Skin epidermis (tissue), 12 donors: ENCODE data around the gene POLR1C.
"Not testable (repeated sequence)": the region's sequence is repeated elsewhere in the genome, so short reads cannot be mapped to it uniquely, and the experiment has no call there.

Experiments
- H3K27ac ChIP-seq, 21 experiments: fragments of 200-600 bp; sonication (generic) in 11 of 21; one replicate each; pipeline ENCODE4 v1.5.0; 2020; ENCODE audit warnings: mild to moderate bottlenecking in 3 of 21, inconsistent platforms in 2 of 21, moderate library complexity in 2 of 21
- H3K4me3 ChIP-seq, 7 experiments: fragments of 200-600 bp; sonication (generic) in 2 of 7; one replicate each; pipeline ENCODE4 v1.5.0; 2020; ENCODE audit warnings: inconsistent platforms in 2 of 7, mild to moderate bottlenecking in 2 of 7, moderate library complexity in 1 of 7

POLR1C gene, protein sequence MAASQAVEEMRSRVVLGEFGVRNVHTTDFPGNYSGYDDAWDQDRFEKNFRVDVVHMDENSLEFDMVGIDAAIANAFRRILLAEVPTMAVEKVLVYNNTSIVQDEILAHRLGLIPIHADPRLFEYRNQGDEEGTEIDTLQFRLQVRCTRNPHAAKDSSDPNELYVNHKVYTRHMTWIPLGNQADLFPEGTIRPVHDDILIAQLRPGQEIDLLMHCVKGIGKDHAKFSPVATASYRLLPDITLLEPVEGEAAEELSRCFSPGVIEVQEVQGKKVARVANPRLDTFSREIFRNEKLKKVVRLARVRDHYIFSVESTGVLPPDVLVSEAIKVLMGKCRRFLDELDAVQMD

DNA sequence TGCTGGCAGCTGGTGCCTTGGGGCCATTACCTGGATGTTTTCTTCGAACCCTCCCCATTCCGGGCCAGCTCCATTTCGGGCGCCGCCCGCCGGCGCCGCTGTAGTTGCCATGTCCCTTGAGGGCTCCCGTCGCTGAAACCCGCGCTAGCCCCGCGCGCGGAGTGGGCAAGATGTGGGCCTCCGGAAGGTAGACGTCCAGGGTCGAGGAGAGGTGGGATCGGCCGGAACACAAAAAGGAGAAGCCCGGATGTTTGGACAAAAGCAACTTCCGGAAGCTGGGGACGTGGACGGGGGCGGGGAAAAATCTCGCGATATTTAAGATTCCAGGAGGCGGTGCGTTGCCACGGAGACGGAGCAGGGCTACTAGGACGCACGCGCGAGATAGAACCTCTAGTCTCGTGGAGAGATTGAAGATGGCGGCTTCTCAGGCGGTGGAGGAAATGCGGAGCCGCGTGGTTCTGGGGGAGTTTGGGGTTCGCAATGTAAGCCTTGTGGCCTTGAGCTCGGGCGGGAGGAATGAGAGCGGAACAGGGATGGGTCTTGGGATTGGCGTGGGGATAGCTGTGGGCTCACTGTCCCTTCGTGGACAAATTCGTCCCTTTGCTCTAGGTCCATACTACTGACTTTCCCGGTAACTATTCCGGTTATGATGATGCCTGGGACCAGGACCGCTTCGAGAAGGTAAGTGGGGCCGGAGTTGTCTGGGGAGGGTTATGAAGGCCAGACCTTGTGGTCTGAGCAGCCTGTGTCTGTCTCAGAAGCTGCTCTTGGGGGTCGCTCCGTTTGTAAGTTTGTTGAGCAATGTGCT is at the start of gene POLR1C, which contains the start of gene YIPF3:
Gene POLR1C, plus strand, starts transcription at position 393 of the 808 bp plus-strand sequence. Its CDS starts 21 bp downstream, at position 414.
Gene YIPF3, minus strand, starts transcription at position 230 of the 808 bp plus-strand sequence. Its CDS starts 119 bp downstream, at position 111.
- H3K27ac ChIP-seq, result peak within 1 kb of the TSS; percentile 65 to 98 (median 93)
- peak within 1 kb of the TSS; percentile 64 to 94 (median 78) for H3K4me3 ChIP-seq

DNA sequence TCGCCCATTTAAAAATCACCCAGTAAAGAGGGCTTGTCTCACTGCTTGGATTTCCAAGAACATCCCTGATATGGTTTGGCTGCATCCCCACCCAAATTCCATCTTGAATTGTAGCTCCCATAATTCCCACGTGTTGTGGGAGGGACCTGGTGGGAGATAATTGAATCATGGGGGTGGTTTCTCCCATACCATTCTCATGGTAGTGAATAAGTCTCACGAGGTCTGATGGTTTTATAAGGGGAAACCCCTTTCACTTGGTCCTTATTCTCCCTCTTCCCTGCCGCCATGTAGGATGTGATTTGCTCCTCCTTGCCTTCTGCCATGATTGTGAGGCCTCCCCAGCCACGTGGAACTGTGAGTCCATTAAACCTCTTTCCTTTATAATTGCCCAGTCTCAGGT is 49.6 kb upstream of the POLR1C start:
- not testable (repeated sequence) for H3K4me3 ChIP-seq, H3K27ac ChIP-seq

DNA sequence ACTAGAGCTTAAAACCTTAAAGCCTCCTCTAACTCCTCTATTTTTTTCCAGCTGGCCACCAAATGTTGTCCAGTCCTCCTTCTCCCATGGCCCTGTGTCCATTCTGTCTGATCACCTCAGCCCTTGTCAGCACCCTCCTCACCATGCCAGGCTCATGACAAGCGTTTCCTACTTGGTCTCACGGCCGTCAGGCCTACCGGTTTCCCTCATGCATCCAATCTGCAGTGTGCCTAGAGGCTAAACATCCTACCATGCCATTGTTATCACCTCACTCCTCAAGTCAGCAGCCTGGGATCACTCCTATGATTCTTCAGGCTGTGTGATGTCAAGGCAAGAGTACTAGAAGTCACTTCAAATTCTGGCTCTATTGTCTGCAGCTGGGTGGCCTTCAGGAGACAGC is 49.1 kb upstream of the POLR1C start:
- H3K27ac ChIP-seq, result no peak overlapping the region

DNA sequence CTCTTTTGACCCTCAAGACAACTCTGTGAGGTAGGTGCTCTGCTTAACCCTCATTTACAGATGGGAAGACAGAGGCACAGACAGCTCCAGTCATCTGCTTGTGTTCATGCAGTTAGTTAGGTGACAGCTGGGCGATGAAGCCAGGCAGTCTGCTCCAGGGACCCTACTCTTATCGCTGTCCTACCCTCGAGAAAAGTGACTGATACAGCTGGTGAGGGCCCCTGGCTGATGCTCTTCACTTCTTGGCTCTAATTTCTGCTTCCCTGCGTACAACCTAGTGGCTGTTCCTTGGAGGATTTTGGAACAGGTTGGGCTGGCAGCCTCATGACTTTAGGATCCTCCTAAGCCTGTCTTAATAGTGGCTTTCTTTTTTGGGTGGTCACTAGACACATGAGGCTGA is 48.6 kb upstream of the POLR1C start:
- H3K27ac ChIP-seq, result no peak overlapping the region
- no peak overlapping the region for H3K4me3 ChIP-seq

More for the DNA sequence above, 49.1 kb upstream of the POLR1C start:
- H3K4me3 ChIP-seq, result no peak overlapping the region

DNA sequence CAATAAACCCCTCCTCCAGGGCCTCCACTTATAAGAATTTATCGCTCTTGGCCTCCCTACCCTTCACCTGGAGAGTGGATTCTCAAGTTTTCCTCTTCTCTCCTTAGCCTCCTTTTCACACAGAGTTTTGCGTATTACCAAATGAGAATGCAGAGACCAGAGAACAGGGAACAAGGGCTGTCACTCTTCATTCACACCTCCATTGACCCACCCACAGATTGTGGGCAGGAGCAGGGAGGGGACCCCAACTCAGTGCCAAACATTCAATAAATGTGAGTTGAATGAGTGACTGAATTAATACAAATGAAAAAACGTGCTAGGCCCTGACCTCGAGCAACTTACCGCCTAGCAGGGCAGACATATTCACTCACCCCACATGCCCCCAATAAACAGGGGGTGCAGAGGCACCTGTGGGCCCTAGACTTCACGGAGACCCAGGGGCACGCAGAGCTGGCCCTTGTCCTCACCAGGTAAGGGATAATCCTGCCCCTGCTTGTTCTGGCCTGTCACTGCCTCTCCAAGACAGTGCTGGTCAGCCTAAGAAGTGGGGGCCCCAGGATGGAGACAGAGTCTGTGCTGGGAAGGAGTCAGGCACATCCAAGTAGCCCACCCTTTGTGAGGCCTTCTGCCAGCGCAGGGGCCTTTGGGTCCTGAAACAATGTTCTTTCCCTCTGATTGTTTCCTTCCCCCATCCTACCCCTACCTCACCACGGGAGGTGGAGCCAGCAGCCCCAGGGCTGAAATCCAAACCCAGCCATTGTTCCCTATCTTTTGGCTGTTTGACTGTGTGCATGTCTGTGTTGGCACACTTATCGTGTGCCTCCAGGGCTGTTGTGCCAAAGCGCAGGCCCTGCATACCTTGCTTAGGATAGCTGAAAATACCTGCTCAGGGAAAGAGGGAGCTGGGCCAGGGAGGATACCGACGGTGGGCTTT is 47.9 kb upstream of the POLR1C start:
- Histone ChIP-seq H3K4me3 (no peak overlapping the region), H3K27ac (no peak overlapping the region)

DNA sequence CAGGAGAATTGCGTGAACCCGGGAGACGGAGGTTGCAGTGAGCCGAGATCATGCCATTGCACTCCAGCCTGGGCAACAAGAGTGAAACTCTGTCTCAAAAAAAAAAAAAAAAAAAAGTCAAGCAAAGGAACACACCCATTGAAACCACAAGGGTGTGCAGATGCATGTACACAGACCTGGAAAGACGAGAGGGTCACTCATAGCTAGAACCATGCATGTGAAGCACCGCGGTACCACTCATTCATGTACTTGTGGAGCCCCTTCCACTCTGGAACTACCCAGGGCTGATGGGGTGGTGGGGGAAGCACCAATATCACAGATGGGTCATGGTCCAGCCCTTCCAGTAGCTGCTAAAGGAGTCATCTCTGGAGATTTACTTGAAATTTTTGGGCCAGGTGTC is 46.9 kb upstream of the POLR1C start:
- H3K4me3 ChIP-seq, result no peak overlapping the region
- no peak overlapping the region for H3K27ac ChIP-seq

DNA sequence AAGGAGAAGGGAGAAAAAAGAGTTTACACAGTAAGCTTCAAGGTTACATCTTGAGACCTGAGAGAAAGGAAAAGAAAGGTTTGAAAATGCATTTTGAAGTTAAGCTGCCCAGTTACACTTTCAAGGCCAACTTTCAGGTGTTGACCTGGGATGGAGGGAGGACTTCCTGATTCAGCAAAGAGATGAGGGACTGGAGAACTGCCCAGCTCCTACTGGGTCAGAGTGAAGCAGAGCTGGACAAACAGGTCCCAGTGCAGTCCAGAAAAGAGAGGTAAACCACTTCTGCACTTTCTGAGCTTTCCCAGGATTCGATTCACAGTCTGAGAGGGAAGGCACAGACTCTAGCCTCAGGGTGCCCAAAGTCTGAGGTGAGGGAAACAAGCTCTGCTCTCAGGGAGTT is 45.5 kb upstream of the POLR1C start:
- no peak overlapping the region for H3K4me3 ChIP-seq
- no peak overlapping the region for H3K27ac ChIP-seq

DNA sequence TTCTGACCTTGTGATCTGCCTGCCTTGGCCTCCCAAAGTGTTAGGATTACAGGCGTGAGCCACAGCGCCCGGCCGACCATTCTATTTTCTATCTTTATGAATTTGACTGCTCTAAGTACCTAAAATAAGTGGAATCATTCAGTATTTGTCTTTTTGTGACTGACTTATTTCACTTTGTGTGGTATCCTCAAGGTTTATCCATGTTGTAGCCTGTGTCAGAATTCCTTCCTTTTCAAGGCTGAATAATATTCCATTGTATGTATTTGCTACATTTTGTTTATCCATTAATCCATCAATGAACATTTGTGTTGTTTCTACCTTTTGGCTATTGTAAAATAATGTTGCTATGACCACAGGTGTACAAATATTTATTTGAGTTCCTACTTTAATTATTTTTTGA is 44.4 kb upstream of the POLR1C start:
- H3K4me3 ChIP-seq, result no peak overlapping the region
- H3K27ac ChIP-seq, result no peak overlapping the region

DNA sequence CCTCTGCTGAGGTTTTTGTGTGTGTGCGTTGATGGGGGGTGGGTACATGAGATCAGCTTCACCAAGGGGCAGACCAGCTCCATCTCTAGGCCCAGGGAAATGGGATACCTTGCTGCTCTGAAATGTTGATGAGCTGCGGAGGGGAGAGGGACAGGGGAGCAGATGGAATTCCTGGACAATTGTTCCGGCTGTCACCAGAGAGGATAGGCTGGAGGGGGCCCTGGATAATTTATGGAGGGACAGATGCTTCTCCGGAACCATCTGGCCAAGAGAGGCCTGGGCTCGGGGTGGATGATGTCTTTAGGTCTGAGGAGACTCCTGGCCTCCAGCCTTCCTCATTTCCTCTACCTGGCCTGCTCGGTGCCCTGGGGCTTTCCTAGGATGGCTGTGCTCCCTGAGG is 41.4 kb upstream of the POLR1C start:
- no peak overlapping the region for H3K27ac ChIP-seq

DNA sequence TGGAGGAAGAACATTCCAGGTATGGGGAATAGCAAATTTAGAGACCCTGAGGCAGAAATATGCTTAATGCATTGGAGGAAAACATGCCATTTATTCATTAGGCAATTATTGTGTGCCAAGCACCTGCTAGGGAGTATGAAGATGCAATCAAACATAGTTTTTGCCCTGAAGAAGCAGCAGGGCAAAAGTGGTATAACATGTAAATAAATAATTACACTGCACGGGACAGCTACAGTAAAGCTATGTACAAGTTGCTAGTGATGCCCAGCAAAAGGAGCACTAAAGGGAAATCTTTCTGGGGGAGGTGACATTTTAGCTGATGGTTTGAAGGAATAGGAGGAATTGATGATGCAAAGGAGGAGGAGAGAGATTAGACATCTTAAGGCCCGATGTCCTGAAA is 40.1 kb upstream of the POLR1C start:
- H3K4me3 ChIP-seq, result peak overlapping the region in 6 of 7 experiments; percentile 51 to 74 (median 56)
- peak overlapping the region in 10 of 21 experiments; percentile 26 to 94 (median 88) for H3K27ac ChIP-seq

More for the DNA sequence above, 41.4 kb upstream of the POLR1C start:
- H3K4me3 ChIP-seq, result no peak overlapping the region

DNA sequence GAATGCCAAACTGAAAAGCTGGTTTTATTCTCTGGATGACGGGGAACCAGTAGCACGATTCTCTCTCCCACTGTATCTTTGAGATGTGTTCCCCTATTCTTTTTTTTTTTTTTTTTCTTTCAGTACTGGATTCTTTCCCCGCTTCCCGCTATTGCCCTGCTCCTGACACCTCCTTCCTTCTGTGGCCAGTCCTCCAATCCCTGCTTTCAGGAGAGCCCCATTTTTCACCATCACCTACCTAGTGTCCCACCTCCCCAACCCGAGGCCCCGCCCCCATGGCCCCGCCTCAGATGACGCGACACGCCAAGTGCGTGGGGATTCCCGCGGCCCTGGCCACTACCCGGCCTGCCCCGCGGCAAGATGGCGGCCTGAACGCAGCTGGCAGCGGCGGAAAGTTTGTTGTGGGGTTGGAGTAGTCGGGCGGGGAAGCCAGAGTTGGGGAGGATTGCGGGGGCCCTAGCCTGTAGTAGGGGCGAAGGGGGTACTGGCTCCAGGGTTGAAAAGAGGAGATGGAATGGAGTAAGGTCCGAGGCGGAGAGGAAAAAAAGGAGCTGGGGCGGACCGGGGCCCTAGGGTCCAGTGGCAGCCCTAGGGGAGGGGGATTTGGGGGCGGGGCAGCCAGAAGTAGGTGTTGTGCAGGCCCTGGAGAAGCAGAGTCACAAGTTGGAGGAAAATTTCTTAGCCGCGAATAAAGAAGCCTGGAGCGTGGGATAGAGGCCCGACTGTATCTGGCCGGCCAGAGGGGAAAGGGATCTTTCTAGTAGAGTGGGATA is 39.5 kb upstream of the POLR1C start, which contains the start of gene TJAP1:
Gene TJAP1, plus strand, starts transcription at position 336 of the 773 bp plus-strand sequence. CDS start 21,432 bp downstream, outside the sequence.
- Histone ChIP-seq H3K4me3 (peak within 1 kb of the TSS; percentile 50 to 74 (median 55)), H3K27ac (peak within 1 kb of the TSS in 20 of 21 experiments; percentile 26 to 94 (median 88))

DNA sequence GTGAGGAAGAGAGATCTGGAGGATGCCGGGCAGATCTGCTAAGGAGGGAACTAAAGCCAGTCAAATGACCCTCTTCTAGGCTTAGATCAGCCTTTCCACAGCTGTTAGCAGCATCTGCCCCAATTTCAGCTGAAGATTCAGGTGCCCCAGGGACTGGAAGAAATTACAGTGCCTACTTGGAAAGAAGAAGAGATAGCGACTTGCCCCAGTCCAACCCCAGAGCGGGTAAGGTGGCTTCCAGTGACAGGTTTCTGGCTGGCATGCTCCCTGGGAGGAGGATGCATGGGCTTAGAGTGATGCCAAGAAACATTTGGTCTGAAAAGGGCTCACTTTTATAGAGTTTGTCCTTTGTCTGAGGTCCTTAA is 38.9 kb upstream of the POLR1C start:
- peak overlapping the region in 19 of 21 experiments; percentile 26 to 94 (median 89) for H3K27ac ChIP-seq
- peak overlapping the region; percentile 50 to 74 (median 55) for H3K4me3 ChIP-seq

DNA sequence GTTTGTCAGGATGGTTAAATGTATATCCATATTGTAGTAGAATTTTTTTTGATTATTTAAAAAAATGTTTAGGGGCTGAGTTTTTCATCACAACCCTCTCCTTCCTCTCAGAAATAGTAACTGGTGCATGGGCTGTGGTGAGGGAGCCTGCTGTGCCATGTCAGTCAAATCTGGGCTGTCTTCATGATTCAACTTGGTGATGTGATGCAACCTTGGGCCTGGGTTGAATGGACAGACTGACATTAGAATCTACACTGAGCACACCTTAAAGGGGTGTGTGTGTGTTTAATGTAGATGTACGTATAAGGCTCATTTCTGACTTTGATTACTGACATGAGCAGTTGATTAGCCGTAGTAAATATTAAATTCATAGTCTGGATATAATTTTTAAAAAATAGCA is 35.8 kb upstream of the POLR1C start:
- H3K4me3 ChIP-seq, result no peak overlapping the region
- no peak overlapping the region for H3K27ac ChIP-seq

DNA sequence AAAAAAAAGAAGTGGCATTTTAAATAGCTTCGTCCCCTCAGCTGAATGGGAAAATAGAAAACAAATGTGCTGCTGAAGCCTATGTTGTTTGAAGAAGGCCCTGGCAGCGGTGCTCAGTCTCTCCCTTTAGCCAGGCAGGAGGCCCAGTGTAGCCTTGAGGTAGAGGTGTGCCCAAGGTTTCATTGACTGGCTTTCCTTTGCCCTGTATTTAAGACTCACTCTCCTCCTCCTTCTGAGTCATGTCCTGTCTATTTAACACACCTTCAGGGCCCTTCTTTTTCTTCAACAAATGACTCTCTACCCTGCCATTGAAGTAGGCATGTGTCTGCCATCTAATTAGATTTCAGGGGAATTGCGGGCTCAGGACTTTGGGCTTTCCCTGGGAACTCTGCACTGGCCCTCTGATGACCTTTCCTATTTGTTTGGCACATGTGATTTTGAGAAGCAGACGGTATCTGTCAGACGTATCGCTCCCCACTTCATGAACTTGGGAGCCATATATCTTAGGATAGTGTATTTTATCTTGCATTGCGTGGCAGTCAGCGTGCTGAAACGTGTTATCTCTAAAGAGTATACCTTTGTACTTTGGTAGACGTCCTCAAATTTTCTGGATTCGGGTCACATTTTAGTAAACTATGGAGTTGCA is 35.2 kb upstream of the POLR1C start:
- Histone ChIP-seq H3K4me3 (no peak overlapping the region), H3K27ac (peak overlapping the region in 2 of 21 experiments; percentile 3 to 22)

DNA sequence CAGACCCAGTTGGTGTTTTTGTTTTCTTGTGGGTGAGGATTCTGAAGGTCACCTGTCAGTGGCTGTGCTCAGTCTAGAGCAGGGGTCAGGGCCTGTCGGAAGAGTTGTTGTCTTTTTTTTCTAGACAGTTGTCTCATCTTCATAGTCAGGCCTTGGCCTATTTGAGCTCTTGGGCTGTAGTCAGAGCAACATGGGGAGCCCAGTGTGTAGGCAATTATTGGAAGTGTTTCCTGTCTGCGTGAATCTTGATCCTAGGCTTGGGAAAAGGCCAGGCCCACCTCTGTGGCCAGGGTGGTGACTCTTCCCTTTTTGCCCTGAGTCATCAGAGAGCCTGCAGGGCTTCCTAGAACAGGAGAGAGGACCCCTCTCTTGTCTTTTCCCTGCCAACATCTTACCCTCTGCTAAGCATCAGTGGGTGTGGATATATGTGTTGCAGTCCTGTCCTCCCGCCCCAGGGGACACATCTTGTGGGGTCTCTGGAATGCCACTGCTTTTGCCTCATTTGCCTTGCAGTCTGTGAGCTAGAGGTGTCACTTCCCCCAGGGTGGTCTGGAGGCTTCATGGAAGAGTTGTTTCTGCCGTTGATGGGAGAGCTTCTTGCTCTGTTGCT is 28.1 kb upstream of the POLR1C start:
- Histone ChIP-seq H3K27ac (no peak overlapping the region), H3K4me3 (no peak overlapping the region)

DNA sequence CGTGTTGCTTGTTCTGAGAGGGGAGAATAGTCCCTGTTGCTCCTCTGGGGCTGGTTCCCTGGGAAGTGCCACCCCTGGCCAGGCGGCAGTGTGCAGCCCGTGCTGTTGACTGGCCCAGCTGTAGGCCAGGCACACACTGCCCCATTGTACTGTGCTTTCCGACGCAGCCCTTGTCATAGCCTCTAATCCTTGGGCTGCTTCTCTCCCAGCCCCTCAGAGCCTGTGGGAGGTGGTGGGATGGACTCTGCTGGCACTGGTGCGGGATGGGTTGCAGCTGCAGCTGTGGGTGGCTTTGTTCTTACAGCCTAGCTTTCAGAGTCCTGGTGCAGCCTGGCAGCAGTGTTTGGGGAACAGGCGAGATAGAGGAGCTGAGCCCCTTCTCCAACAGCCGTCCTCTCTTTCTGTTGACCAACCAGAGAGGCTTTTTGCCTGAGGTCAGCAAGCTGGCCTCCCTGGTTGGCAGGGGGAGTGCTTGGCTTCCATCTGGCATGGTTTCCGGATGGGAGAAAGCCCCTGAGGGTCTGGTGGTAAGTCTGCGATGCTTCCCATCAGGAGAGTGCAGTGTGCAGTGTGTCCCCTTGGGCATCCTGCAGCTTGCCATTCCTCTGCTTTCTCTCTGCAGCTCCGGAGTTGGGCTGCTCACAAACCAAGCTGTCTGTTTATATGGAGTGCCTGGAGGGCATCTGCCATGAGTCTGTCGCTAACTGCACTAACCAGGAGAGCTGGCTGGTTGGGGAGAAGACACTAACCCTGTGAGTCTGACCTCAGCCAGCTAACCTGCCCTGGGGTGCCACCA is 27.4 kb upstream of the POLR1C start:
- Histone ChIP-seq H3K27ac (no peak overlapping the region), H3K4me3 (no peak overlapping the region)

DNA sequence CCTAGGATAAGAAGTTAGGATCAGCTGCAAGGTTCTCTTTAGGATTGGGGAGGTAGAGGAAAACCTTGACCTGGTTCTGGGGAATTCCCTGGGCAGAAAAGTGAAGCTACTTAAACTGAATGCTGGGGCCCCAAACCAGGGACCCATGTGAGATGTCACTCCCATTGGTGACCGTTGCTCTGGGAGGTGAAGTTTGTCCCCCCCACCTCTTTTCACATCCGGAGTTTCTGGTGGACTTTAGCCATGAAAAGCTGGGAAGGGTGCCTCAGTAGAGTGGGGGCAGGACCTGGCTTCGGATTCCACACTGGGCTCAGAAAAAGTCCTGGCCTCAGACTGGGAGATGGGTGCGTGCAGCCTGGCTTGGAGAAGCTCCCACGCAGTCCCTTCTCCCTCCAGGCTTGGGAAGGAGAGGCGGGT is 26.4 kb upstream of the POLR1C start:
- no peak overlapping the region for H3K27ac ChIP-seq
- H3K4me3 ChIP-seq, result no peak overlapping the region
